GM18502 (cell line): ENCODE measurements around the gene ZMIZ1.
A peak's percentile ranks its signal among the peaks of the same experiment; 100 is the strongest.

Source experiments
- ATAC-seq: cut with Tn5 transposase; IDR thresholded peaks from one replicate; pipeline ENCODE4 v1.9.1; 2021; ENCODE audit warnings: mild to moderate bottlenecking; ENCODE audit not compliant: unreplicated experiment, poor library complexity

Gene ZMIZ1

GRCh38 chr10:79146611-79147130, 77.9 kb downstream of the ZMIZ1 start:
- no peak for ATAC-seq

- ATAC-seq = no peak
Measured at GRCh38 chr10:79147306-79147705, 78.5 kb downstream of the ZMIZ1 start.

GRCh38 chr10:79147796-79148451, 79.2 kb downstream of the ZMIZ1 start:
- no peak for ATAC-seq

- no peak for ATAC-seq
Measured at GRCh38 chr10:79148452-79149344, 79.9 kb downstream of the ZMIZ1 start.

GRCh38 chr10:79149345-79149661, 80.5 kb downstream of the ZMIZ1 start:
- ATAC-seq = no peak

- ATAC-seq = peak; percentile 85
Measured at GRCh38 chr10:79149662-79150443, 81.1 kb downstream of the ZMIZ1 start.

- no peak for ATAC-seq
Measured at GRCh38 chr10:79150444-79150754, 81.6 kb downstream of the ZMIZ1 start.

GRCh38 chr10:79152423-79152817, 83.7 kb downstream of the ZMIZ1 start:
- ATAC-seq = no peak

GRCh38 chr10:79153745-79154144, 85.0 kb downstream of the ZMIZ1 start:
- no peak for ATAC-seq

- ATAC-seq = no peak
Measured at GRCh38 chr10:79155301-79156081, 86.7 kb downstream of the ZMIZ1 start.

GRCh38 chr10:79156334-79157274, 87.8 kb downstream of the ZMIZ1 start:
- no peak for ATAC-seq

- no peak for ATAC-seq
Measured at GRCh38 chr10:79158004-79158340, 89.2 kb downstream of the ZMIZ1 start.

- no peak for ATAC-seq
Measured at GRCh38 chr10:79158402-79159097, 89.8 kb downstream of the ZMIZ1 start.

- ATAC-seq = no peak
Measured at GRCh38 chr10:79159141-79159651, 90.4 kb downstream of the ZMIZ1 start.

- ATAC-seq = no peak
Measured at GRCh38 chr10:79159785-79160184, 91.0 kb downstream of the ZMIZ1 start.

- ATAC-seq = no peak
Measured at GRCh38 chr10:79160191-79160590, 91.4 kb downstream of the ZMIZ1 start.

- no peak for ATAC-seq
Measured at GRCh38 chr10:79161557-79161956, 92.8 kb downstream of the ZMIZ1 start.

- no peak for ATAC-seq
Measured at GRCh38 chr10:79162022-79162421, 93.3 kb downstream of the ZMIZ1 start.
